HCT116 (cell line): ENCODE results near the gene CDH13.

Experiments
- ATF3 ChIP-seq: IDR thresholded peaks from 2 replicates; pipeline ENCODE4 v1.6.1; 2012
- CEBPB ChIP-seq: IDR thresholded peaks from 2 replicates; pipeline ENCODE4 v1.6.1; 2012; ENCODE audit warnings: low read depth
- CTCF ChIP-seq, 3 experiments: fragments of 200-600 bp in 1 of 3; sonication (generic) in 1 of 3; IDR thresholded peaks in 2 of 3; conservative IDR thresholded peaks in 1 of 3; 2 replicates each; pipeline ENCODE4 v1.5.1; 2012 to 2017; ENCODE audit warnings: low read depth in 2 of 3, low read length in 2 of 3, antibody characterized with exemption in 1 of 3, borderline replicate concordance in 1 of 3, control low read depth in 1 of 3, mild to moderate bottlenecking in 1 of 3, mixed read lengths in 1 of 3, mixed run types in 1 of 3, moderate library complexity in 1 of 3; ENCODE audit not compliant: insufficient read depth in 1 of 3
- EGR1 ChIP-seq: IDR thresholded peaks from 2 replicates; pipeline ENCODE4 v1.6.1; 2012; ENCODE audit warnings: low read depth
- EZH2 ChIP-seq: fragments of 200-600 bp; sonication (generic); IDR thresholded peaks from 2 replicates; pipeline ENCODE4 v1.6.1; 2017; ENCODE audit warnings: antibody characterized with exemption, mixed run types
- EZH2phosphoT487 ChIP-seq: fragments of 200-600 bp; IDR thresholded peaks from 2 replicates; pipeline ENCODE4 v1.6.1; 2018; ENCODE audit warnings: antibody characterized with exemption, borderline replicate concordance
- FOSL1 ChIP-seq: IDR thresholded peaks from 2 replicates; pipeline ENCODE4 v1.6.1; 2012; ENCODE audit warnings: low read depth
- JUND ChIP-seq: IDR thresholded peaks from 2 replicates; pipeline ENCODE4 v1.6.1; 2012
- POLR2A ChIP-seq: IDR thresholded peaks from 2 replicates; pipeline ENCODE4 v1.7.0; 2011; ENCODE audit warnings: borderline replicate concordance; ENCODE audit not compliant: insufficient read depth, insufficient read length; ENCODE audit errors: extremely low read depth
- REST ChIP-seq: IDR thresholded peaks from 2 replicates; pipeline ENCODE4 v1.6.1; 2012; ENCODE audit warnings: low read depth
- SIN3A ChIP-seq: IDR thresholded peaks from 2 replicates; pipeline ENCODE4 v1.6.1; 2012; ENCODE audit warnings: low read depth
- SP1 ChIP-seq: IDR thresholded peaks from 2 replicates; pipeline ENCODE4 v1.6.1; 2012; ENCODE audit warnings: low read depth
- ZBTB33 ChIP-seq: IDR thresholded peaks from 2 replicates; pipeline ENCODE4 v1.6.1; 2011; ENCODE audit warnings: mild to moderate bottlenecking, low read length, moderate library complexity; ENCODE audit not compliant: insufficient replicate concordance; ENCODE audit errors: extremely low read depth

GRCh38 chr16:83630979-83631378, 1004.2 kb downstream of the CDH13 start:
- TF ChIP-seq CTCF (IDR thresholded peaks at IDR 0.05 in 2 of 3, conservative IDR thresholded peaks at IDR 0.05 in 1 of 3; ENCODE audit: borderline replicate concordance in 1 of 3, insufficient read depth in 1 of 3, low read depth in 2 of 3, low read length in 2 of 3) = no peak
- no peak for TF ChIP-seq SIN3A
- TF ChIP-seq POLR2A = no peak
- TF ChIP-seq CEBPB = no peak
- TF ChIP-seq ATF3 = no peak
- no peak for TF ChIP-seq REST
- TF ChIP-seq EZH2phosphoT487 = no peak
- no peak for TF ChIP-seq EGR1
- no peak for TF ChIP-seq SP1
- TF ChIP-seq EZH2 = no peak
- TF ChIP-seq FOSL1 = no peak
- TF ChIP-seq JUND = no peak
- TF ChIP-seq ZBTB33 = no peak
